Upper lobe of left lung (tissue), 6 donors: ENCODE results near the gene CS. TPM values are rescaled to one million over a fixed set of nuclear protein-coding genes. Genes with fewer than 3 reads are reported as not detected.
"Not testable (repeated sequence)": the region's sequence is repeated elsewhere in the genome, so short reads cannot be mapped to it uniquely, and the experiment has no call there.

Source experiments
- ATAC-seq, 2 donors: fragments of 200-7000 bp; cut with Tn5 transposase; one replicate each; pipeline ENCODE4 v1.9.1; 2022; ENCODE audit warnings: mild to moderate bottlenecking in 2 of 2, moderate library complexity in 2 of 2; ENCODE audit not compliant: low FRiP score in 2 of 2
- DNase-seq, 2 donors: peaks; one replicate each; pipeline ENCODE4 v3.0.0-alpha.2; 2019 to 2020
- H3K27ac ChIP-seq, 4 donors: fragments of 200-600 bp; sonication (generic); one replicate each; pipeline ENCODE4 v1.5.1; 2016 to 2019
- H3K27me3 ChIP-seq, 4 donors: fragments of 200-600 bp; sonication (generic); one replicate each; pipeline ENCODE4 v1.5.1; 2017 to 2019
- H3K36me3 ChIP-seq, 4 donors: fragments of 200-600 bp; sonication (generic); one replicate each; pipeline ENCODE4 v1.5.1; 2016 to 2019
- H3K4me1 ChIP-seq, 4 donors: fragments of 200-600 bp; sonication (generic); one replicate each; pipeline ENCODE4 v1.5.1; 2018 to 2019
- H3K4me3 ChIP-seq, 4 donors: fragments of 200-600 bp; sonication (generic); one replicate each; pipeline ENCODE4 v1.5.1; 2017 to 2019; ENCODE audit warnings: mild to moderate bottlenecking in 2 of 4, moderate library complexity in 1 of 4
- H3K9me3 ChIP-seq, 4 donors: fragments of 200-600 bp; sonication (generic); one replicate each; pipeline ENCODE4 v1.5.1; 2018 to 2019
- EP300 ChIP-seq, 4 donors: sonication (generic); formaldehyde crosslinking; IDR thresholded peaks; one replicate each; pipeline ENCODE4 v1.5.1; 2017; ENCODE audit warnings: antibody characterized with exemption in 4 of 4, control low read depth in 2 of 4
- POLR2A ChIP-seq, 4 donors: fragments of 450-650 bp; IDR thresholded peaks; one replicate each; pipeline ENCODE4 v1.5.1; 2016 to 2017; ENCODE audit warnings: antibody characterized with exemption in 4 of 4, mild to moderate bottlenecking in 2 of 4
- POLR2AphosphoS5 ChIP-seq, 2 donors: sonication (generic); formaldehyde crosslinking; IDR thresholded peaks; one replicate each; pipeline ENCODE4 v1.5.1; 2017; ENCODE audit warnings: antibody characterized with exemption in 2 of 2
- WGBS, 2 donors: methylation state at CpG; one replicate each; pipeline ENCODE4 v1.1.5; 2017 to 2018; 5-methylcytosine and 5-hydroxymethylcytosine counted together
- total RNA-seq, 6 donors: library from RNA; depleted of rRNA in 4 of 6; stranded (reverse); fragments of >200 nt in 4 of 6; gene quantifications; one replicate each; pipeline versions ENCODE4 v1.1.0 to v1.2.1, GENCODE V29; 2016 to 2021
- TF ChIP-seq, protein P1 (sequence below), 6 experiments: fragments of 450-650 bp in 4 of 6; fragments of 200-600 bp in 2 of 6; sonication (generic) in 2 of 6; IDR thresholded peaks; one replicate each; pipeline ENCODE4 v1.5.1; 2016 to 2019; ENCODE audit warnings: antibody characterized with exemption in 6 of 6
- donor health status: DM: no; HTN: no; CAD: no; lungs with moderate emphysema.
- donor health status: DM: no; HTN: yes; CAD: no; lungs with severe emphysema.

CS gene
- total RNA-seq, 6 donors from 2014 or later, result 99.9 to 201 (median 151) TPM

DNA sequence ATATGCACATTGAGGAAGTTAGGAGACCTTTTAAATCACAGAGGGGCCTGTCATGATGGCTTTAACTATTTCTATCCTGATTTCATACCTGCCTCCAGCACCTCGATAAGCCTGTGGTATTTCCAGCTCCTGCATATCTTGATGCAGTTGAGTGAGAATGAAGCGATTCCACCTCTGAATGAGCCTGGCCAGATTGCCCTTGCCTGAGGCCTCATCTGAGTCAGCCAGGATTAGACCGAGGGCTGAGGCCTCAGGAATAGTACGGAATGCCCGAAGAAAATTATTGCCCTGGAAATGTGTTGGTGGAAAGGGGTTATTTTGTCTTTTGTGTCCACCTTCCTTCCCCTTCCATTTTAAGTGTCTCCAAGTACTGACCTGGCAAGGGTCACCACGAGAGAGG lies 24.1 kb upstream of the CS start:
- H3K36me3 ChIP-seq, result peaks cover 24 to 81% (median 73%) of the 10 kb centered on the region in 4 donors
- TF ChIP-seq POLR2AphosphoS5 (IDR thresholded peaks at IDR 0.05), result no peak
- TF ChIP-seq, protein P1, sequence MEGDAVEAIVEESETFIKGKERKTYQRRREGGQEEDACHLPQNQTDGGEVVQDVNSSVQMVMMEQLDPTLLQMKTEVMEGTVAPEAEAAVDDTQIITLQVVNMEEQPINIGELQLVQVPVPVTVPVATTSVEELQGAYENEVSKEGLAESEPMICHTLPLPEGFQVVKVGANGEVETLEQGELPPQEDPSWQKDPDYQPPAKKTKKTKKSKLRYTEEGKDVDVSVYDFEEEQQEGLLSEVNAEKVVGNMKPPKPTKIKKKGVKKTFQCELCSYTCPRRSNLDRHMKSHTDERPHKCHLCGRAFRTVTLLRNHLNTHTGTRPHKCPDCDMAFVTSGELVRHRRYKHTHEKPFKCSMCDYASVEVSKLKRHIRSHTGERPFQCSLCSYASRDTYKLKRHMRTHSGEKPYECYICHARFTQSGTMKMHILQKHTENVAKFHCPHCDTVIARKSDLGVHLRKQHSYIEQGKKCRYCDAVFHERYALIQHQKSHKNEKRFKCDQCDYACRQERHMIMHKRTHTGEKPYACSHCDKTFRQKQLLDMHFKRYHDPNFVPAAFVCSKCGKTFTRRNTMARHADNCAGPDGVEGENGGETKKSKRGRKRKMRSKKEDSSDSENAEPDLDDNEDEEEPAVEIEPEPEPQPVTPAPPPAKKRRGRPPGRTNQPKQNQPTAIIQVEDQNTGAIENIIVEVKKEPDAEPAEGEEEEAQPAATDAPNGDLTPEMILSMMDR (IDR thresholded peaks at IDR 0.05), result no peak
- TF ChIP-seq EP300 (IDR thresholded peaks at IDR 0.05), result no peak
- no peak for TF ChIP-seq POLR2A (IDR thresholded peaks at IDR 0.05)
- no peak overlapping the region for H3K4me3 ChIP-seq
- 96 to 98% methylated on average over 6 of the region's 6 CpGs for WGBS, 2 donors
- no peak for DNase-seq
- no peaks in the 10 kb centered on the region for H3K9me3 ChIP-seq
- ATAC-seq, result no peak
- H3K27me3 ChIP-seq, result no peaks in the 10 kb centered on the region
- no peak overlapping the region for H3K27ac ChIP-seq
- H3K4me1 ChIP-seq, result no peaks in the 10 kb centered on the region

DNA sequence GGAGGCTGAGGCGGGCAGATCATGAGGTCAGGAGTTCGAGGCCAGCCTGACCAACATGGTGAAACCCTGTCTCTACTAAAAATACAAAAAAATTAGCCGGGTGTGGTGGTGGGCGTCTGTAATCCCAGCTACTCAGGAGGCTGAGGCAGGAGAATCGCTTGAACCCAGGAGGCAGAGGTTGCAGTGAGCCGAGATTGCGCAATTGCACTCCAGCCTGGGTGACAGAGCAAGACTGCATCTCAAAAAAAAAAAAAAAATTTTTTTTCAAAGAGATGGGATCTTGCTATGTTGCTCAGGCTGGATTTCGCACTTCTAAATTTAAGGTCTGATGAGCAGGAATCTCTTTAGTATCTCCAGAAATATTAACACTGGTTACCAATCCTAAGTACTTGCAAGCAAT lies 21.5 kb upstream of the CS start:
- H3K4me1 ChIP-seq, H3K27me3 ChIP-seq, DNase-seq, H3K9me3 ChIP-seq, H3K27ac ChIP-seq, H3K4me3 ChIP-seq, ATAC-seq: not testable (repeated sequence)
- 89 to 91% methylated on average over 8 of the region's 8 CpGs for WGBS, 2 donors
- H3K36me3 ChIP-seq, result peaks cover 21 to 76% (median 58%) of the 10 kb centered on the region in 4 donors

- Histone ChIP-seq H3K27me3 (no peaks in the 10 kb centered on the region), H3K27ac (no peak overlapping the region), H3K36me3 (peaks cover 21 to 70% (median 52%) of the 10 kb centered on the region in 4 donors), H3K4me1 (peaks cover 4 to 8% (median 5%) of the 10 kb centered on the region in 4 donors), H3K4me3 (no peak overlapping the region), H3K9me3 (no peaks in the 10 kb centered on the region)
- TF ChIP-seq EP300 (IDR thresholded peaks at IDR 0.05), result no peak
- TF ChIP-seq POLR2AphosphoS5 (IDR thresholded peaks at IDR 0.05), result no peak
- TF ChIP-seq, protein P1 (IDR thresholded peaks at IDR 0.05), result no peak
- TF ChIP-seq POLR2A (IDR thresholded peaks at IDR 0.05), result no peak
- 72 to 88% methylated on average over 2 of the region's 2 CpGs for WGBS, 2 donors
- DNase-seq (no peak), ATAC-seq (no peak)
Observed at GRCh38 chr12:56321027-56321426, 20.9 kb upstream of the CS start.

DNA sequence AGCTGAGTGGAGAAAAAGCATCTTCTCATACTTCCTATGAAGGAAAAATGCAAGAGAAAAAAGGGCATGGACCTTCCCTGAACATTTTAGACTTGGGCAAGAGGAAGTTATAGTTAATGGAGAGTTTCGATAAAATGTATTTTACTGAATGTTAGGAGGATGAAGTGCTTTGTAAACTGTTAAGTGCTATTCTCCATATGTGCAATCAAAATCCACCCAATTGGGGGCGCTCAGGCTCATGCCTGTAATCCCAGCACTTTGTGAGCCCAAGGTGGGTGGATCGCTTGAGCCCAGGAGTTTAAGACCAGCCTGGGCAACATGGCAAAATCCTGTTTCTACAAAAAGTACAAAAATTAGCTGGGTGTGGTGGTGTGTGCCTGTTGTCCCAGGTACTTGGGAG lies 17.5 kb upstream of the CS start:
- Histone ChIP-seq H3K4me3 (no peak overlapping the region), H3K9me3 (no peaks in the 10 kb centered on the region), H3K4me1 (peaks cover 13 to 19% (median 14%) of the 10 kb centered on the region in 4 donors), H3K36me3 (peaks cover 4 to 56% (median 26%) of the 10 kb centered on the region in 4 donors), H3K27me3 (no peaks in the 10 kb centered on the region), H3K27ac (no peak overlapping the region)
- WGBS, 2 donors, result 92 to 99% methylated on average over 3 of the region's 3 CpGs
- no peak for DNase-seq
- no peak for ATAC-seq
- TF ChIP-seq, protein P1 (IDR thresholded peaks at IDR 0.05), result no peak
- TF ChIP-seq POLR2AphosphoS5 (IDR thresholded peaks at IDR 0.05), result no peak
- no peak for TF ChIP-seq EP300 (IDR thresholded peaks at IDR 0.05)
- no peak for TF ChIP-seq POLR2A (IDR thresholded peaks at IDR 0.05)

- peak; percentile 98 for ATAC-seq
- Histone ChIP-seq H3K36me3 (peaks cover 4 to 57% (median 22%) of the 10 kb centered on the region in 4 donors), H3K4me3 (peak within 1 kb of the TSS; percentile 84 to 92 (median 86)), H3K4me1 (peaks cover 13 to 19% (median 14%) of the 10 kb centered on the region in 4 donors), H3K27ac (peak within 1 kb of the TSS; percentile 91 to 94 (median 93)), H3K27me3 (no peaks in the 10 kb centered on the region), H3K9me3 (no peaks in the 10 kb centered on the region)
- peak; percentile 93 to 98 for DNase-seq
- WGBS, 2 donors, result 0% methylated on average over 19 to 55 of the region's 62 CpGs
- TF ChIP-seq, protein P1 (IDR thresholded peaks at IDR 0.05), result peak in 4 of 6 experiments; percentile 25 to 57 (median 44)
- TF ChIP-seq POLR2A (IDR thresholded peaks at IDR 0.05), result peak in 3 of 4 donors; percentile 63 to 84 (median 76)
- TF ChIP-seq EP300 (IDR thresholded peaks at IDR 0.05), result no peak
- TF ChIP-seq POLR2AphosphoS5 (IDR thresholded peaks at IDR 0.05), result peak; percentile 76 to 80
Observed at GRCh38 chr12:56315622-56316473, 15.7 kb upstream of the CS start, which contains the start of gene CNPY2. CNPY2 (minus strand) TSS chr12:56315988; CDS start chr12:56315217, 771 bp downstream.
